GM19438 (cell line): ENCODE measurements around the gene EIF4EBP2.

Experiments used
- ATAC-seq: cut with Tn5 transposase; IDR thresholded peaks from one replicate; pipeline ENCODE4 v1.9.1; 2021; ENCODE audit warnings: low read depth; ENCODE audit not compliant: unreplicated experiment

The EIF4EBP2 gene

DNA sequence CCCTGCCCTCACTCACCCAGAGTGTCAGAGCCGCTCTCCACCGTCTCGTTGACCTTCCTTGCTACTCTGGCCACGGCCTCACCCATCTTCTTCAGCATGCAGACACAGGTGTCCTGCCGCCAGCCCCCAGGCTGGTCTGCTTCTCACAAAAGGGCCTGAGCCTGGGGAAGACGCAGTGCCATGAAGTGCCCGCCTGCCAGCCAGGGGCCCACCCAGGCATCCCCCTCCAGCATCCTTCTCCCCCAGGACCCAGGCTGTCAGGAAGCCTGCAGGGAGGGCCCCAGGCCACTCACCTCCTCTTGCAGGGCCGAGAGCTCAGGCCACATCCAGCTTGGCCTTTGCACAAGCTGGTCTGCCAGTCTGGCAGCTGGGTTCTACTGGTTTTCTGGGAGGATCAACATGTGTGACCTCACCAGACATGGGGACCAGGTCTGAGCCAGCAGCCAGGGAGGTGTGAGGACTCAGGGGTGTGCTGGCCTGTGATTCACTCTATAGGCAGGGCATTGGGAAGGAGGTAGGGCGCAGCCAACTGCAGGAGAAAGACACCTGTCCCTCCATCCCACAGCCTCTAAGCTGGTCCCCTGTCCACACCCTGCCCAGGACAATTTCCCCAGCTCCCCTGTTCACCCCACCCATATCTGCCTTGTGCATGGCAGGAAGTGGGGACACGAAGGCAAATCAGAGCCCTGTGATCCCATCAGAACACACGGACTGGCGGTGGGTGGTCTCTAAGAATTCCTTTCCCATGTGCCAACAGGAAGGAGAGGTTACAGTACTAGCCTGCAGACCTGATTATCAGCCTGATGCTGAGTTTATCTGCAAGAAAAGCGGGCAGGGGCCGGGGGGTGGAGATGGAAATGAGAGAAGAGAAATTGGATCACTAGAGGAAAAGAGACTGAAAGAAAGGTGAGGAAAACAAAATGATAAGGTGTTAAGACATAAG is 27.2 kb upstream of the EIF4EBP2 start:
- ATAC-seq, result no peak

- ATAC-seq, result no peak
These were observed 25.8 kb upstream of the EIF4EBP2 start for GRCh38 chr10:70378122-70378521.

GRCh38 chr10:70379581-70380176 is 24.3 kb upstream of the EIF4EBP2 start:
- no peak for ATAC-seq

- ATAC-seq, result no peak
These were observed 23.4 kb upstream of the EIF4EBP2 start for GRCh38 chr10:70380350-70381135.

- ATAC-seq, result peak; percentile 46
These were observed 22.2 kb upstream of the EIF4EBP2 start for GRCh38 chr10:70381471-70382421.

DNA sequence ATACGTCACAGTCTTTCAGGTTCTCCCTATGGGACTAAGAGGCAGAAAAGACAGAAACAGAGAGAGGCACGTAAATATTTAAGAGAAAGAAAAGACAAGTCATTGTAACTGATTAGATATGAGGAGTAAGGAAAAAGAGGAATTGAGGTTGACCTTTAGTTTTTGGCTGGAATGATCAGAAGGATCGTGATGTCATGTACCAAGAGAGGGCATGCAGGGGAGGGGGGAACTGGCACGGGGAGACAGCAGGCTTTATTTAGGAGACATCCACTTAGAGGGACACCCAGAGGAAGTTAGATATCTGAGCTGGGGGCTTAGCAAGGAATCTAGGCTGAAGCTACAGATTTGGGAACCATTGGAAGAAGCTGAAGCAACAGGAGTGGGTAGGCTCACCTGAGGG is 12.3 kb upstream of the EIF4EBP2 start:
- no peak for ATAC-seq

- no peak for ATAC-seq
These were observed 7.8 kb upstream of the EIF4EBP2 start for GRCh38 chr10:70396140-70396539.

DNA sequence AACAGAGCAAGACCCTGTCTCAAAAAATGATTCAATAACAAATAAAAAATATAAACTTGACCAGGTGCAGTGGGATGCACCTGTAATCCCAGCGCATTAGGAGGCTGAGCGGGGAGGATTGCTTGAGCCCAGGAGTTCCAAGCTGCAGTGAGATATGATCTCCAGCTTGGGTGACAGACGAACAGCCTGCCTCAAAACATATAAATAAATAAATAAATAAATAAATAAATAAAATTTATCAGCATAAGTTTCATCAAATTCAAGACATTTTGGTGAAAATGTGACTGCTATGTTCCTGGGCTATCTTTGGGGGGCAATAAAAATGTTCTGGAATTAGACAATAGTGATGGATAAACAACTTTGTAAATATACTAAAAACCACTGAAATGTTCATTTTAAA is 4.8 kb upstream of the EIF4EBP2 start:
- no peak for ATAC-seq

DNA sequence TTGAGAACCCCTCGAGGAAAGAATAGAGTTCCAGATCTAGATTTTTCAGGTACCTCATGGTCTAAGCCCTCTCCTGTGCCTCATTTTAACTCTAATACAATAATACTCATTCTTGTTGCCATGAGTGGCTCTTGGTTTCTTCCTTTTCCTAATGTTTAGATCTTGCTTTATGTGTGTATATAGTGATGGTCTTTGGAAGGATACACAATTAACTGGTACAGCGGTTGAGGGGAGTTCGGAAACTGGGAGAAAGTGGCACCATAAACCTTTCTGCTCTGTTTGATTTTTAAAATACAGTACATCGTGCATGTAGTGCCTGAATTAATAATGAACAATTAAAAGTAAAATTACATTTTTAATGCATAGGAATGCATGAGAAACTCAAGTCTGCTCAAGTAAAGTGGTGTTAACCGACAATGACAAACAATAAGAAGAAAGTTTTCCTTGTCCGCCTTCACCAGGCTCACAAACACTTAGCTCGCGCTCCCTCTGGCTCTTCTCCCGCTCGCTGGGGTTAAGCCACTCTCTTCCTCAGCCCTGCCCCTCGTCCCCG is 386 bp upstream of the EIF4EBP2 start:
- no peak for ATAC-seq

DNA sequence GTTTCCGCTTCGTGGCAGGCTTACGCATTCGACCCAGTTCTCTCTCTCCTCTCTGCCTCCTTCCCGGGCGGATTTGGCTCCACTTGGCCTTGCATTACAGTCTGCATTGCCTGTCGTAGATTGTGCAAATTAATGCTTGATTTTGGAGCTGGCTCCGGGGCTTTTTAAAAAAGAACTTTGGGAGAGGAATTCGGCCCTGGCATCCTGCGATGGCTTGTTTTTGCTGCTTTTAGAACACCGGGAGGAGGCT is 767 bp downstream of the EIF4EBP2 start:
- no peak for ATAC-seq

- ATAC-seq, result peak; percentile 54
These were observed 1.3 kb downstream of the EIF4EBP2 start for GRCh38 chr10:70405037-70405824.

DNA sequence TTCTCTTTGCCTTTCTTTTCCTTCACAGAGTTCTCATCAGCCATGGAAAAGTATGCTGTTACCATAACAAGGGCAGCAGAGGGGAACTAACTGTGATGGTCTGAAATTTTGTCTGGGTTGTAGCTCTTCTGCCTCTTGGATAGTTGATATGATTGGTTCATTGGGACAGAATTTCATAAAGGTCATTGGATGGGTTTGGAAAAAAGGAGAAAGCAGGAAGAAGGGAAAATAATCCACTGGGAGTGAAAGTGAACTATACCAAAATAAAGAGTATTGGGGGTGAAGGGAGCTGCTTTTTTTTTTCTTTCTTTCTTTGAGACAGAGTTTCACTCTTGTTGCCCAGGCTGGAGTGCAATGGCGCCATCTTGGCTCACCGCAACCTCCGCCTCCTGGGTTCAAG is 5.8 kb downstream of the EIF4EBP2 start:
- ATAC-seq, result no peak

GRCh38 chr10:70410608-70411007 is 6.7 kb downstream of the EIF4EBP2 start:
- no peak for ATAC-seq

GRCh38 chr10:70412356-70412755 is 8.4 kb downstream of the EIF4EBP2 start:
- ATAC-seq, result no peak

- ATAC-seq, result no peak
These were observed 13.6 kb downstream of the EIF4EBP2 start for GRCh38 chr10:70417568-70417967.

- ATAC-seq, result no peak
These were observed 14.3 kb downstream of the EIF4EBP2 start for GRCh38 chr10:70418229-70418628.

GRCh38 chr10:70418713-70419112 is 14.8 kb downstream of the EIF4EBP2 start:
- no peak for ATAC-seq

DNA sequence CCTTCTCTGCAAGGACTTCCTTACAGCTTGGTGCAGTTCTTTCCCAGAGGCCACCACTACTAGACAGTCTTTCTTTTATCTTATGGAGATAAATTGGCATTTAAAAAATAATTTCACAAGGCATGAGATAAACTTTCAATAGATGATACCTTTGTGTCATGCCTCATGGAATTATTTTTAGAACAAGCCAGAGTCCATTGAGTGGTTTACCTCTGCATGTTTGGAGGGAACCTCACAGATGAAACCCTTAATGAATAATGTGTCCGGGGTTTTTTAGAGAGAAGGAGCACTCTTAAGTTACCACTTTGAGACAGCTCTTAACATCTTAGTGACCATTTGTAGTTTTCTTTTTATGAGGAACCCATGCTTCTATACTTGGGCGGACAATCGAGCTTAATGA is 20.4 kb downstream of the EIF4EBP2 start:
- no peak for ATAC-seq

DNA sequence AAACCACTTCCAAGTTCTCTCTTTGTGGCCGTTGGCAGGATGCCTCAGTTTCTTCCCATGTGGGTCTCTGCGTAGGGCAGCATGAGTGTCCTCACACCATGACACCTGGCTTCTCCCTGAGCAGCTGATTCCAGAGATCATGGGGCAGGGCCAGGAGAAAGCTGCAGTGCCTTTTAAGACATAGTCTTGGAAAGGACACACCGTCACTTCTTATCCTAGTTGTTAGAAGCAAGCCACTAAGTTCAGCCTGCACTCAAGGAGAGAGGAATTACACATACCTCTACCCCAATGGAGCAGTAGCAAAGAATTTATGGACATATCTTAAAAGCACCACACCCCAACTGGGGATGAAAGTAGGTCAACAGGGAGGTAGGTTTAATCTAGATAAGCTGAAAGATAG is 21.2 kb downstream of the EIF4EBP2 start:
- ATAC-seq, result no peak
